ENCODE results near the gene HYAL2.

HYAL2 gene

GRCh38 chr3:50325113-50325480 is 2.6 kb upstream of the HYAL2 start:
- CTCF ChIA-PET = interaction anchor here (0.6 to 0.7 kb wide), 3 partner anchors 25 to 595 kb away, joined by 3 to 6 read pairs (median 3); partner anchors contain the start of gene NPRL2
- no peak for TF ChIP-seq CTCF (conservative IDR thresholded peaks at IDR 0.05; ENCODE audit: low read depth)
- H3K27ac ChIP-seq = peak overlapping the region; percentile 88
- POLR2A ChIA-PET (ENCODE audit: low non-redundant PET) = no interaction called here
- DNase-seq (ENCODE audit: low spot score) = no peak

GRCh38 chr3:50324351-50325112 is 2.0 kb upstream of the HYAL2 start:
- peak overlapping the region; percentile 97 for H3K27ac ChIP-seq
- ChIA-PET POLR2A (ENCODE audit: low non-redundant PET) (interaction anchor here (0.6 kb wide), 2 partner anchors 9 to 25 kb away, joined by 3 to 5 read pairs; partner anchors contain the start of genes HYAL3 and NAA80), CTCF (interaction anchor here (0.6 to 1.1 kb wide), 8 partner anchors 17 to 594 kb away, joined by 3 to 6 read pairs (median 3); partner anchors contain the start of genes IFRD2 and NPRL2)
- peak; percentile 86 for TF ChIP-seq CTCF (conservative IDR thresholded peaks at IDR 0.05; ENCODE audit: low read depth)
- peak; percentile 49 for DNase-seq (ENCODE audit: low spot score)

- H3K27ac ChIP-seq = peak overlapping the region; percentile 97
- no peak for TF ChIP-seq CTCF (conservative IDR thresholded peaks at IDR 0.05; ENCODE audit: low read depth)
- CTCF ChIA-PET = interaction anchor here (0.6 to 1.1 kb wide), 4 partner anchors 18 to 31 kb away, joined by 3 to 5 read pairs (median 4); partner anchors contain the start of gene IFRD2
- DNase-seq (ENCODE audit: low spot score) = no peak
- POLR2A ChIA-PET (ENCODE audit: low non-redundant PET) = interaction anchor here (0.6 kb wide), 2 partner anchors 9 to 24 kb away, joined by 3 to 5 read pairs; partner anchors contain the start of genes HYAL3 and NAA80
These were observed 1.2 kb upstream of the HYAL2 start for GRCh38 chr3:50323614-50324199.

- ChIA-PET POLR2A (ENCODE audit: low non-redundant PET) (no interaction called here), CTCF (no interaction called here)
- peak overlapping the region; percentile 97 for H3K27ac ChIP-seq
- DNase-seq (ENCODE audit: low spot score) = no peak
- no peak for TF ChIP-seq CTCF (conservative IDR thresholded peaks at IDR 0.05; ENCODE audit: low read depth)
These were observed 601 bp upstream of the HYAL2 start for GRCh38 chr3:50323092-50323600.

GRCh38 chr3:50322115-50322385 is 495 bp downstream of the HYAL2 start:
- no peak for TF ChIP-seq CTCF (conservative IDR thresholded peaks at IDR 0.05; ENCODE audit: low read depth)
- no peak for DNase-seq (ENCODE audit: low spot score)
- peak overlapping the region; percentile 97 for H3K27ac ChIP-seq
- POLR2A ChIA-PET (ENCODE audit: low non-redundant PET) = interaction anchor here (0.6 kb wide), 1 partner anchor 23 kb away, joined by 3 read pairs; no protein-coding TSS in a partner anchor
- CTCF ChIA-PET = no interaction called here

- ChIA-PET CTCF (interaction anchor here (0.7 kb wide), 1 partner anchor 22 kb away, joined by 4 read pairs; no protein-coding TSS in a partner anchor), POLR2A (ENCODE audit: low non-redundant PET) (interaction anchor here (0.6 kb wide), 1 partner anchor 24 kb away, joined by 3 read pairs; no protein-coding TSS in a partner anchor)
- H3K27ac ChIP-seq = peak overlapping the region; percentile 97
- peak; percentile 70 for TF ChIP-seq CTCF (conservative IDR thresholded peaks at IDR 0.05; ENCODE audit: low read depth)
- DNase-seq (ENCODE audit: low spot score) = peak; percentile 78
These were observed 1.0 kb downstream of the HYAL2 start for GRCh38 chr3:50321336-50322114.
